Neural crest cell (in vitro differentiated cells): Measurements from ENCODE around the gene OR2J2. TPM values are rescaled to one million over a fixed set of nuclear protein-coding genes. Genes with fewer than 3 reads are reported as not detected.
"Not testable (repeated sequence)": the region's sequence is repeated elsewhere in the genome, so short reads cannot be mapped to it uniquely, and the experiment has no call there.

Source experiments
- DNase-seq: peaks from one replicate; pipeline ENCODE4 v3.0.0; 2021; ENCODE audit warnings: low read depth, mixed read lengths, low spot score
- H3K27ac Mint-ChIP-seq: one replicate; pipeline ENCODE4 v1.8.0; 2021; ENCODE audit warnings: mild to moderate bottlenecking, mixed read lengths; ENCODE audit not compliant: unreplicated experiment
- H3K27me3 Mint-ChIP-seq: 2 replicates; pipeline ENCODE4 v1.8.0; 2021; ENCODE audit warnings: low read depth, mild to moderate bottlenecking, mixed read lengths
- H3K36me3 Mint-ChIP-seq: 2 replicates; pipeline ENCODE4 v1.8.0; 2021; ENCODE audit warnings: low read depth, mild to moderate bottlenecking, mixed read lengths
- H3K4me1 Mint-ChIP-seq: 2 replicates; pipeline ENCODE4 v1.8.0; 2021; ENCODE audit warnings: mixed read lengths
- H3K4me3 Mint-ChIP-seq: one replicate; pipeline ENCODE4 v1.8.0; 2021; ENCODE audit warnings: mild to moderate bottlenecking, mixed read lengths
- H3K9me3 Mint-ChIP-seq: 2 replicates; pipeline ENCODE4 v1.8.0; 2021; ENCODE audit warnings: mixed read lengths
- total RNA-seq: library from RNA; stranded (reverse); gene quantifications from 2 replicates; pipeline ENCODE4 v1.2.1, GENCODE V29; 2021
- TF ChIP-seq, protein P1 (sequence below): fragments of 200-600 bp; sonication (generic); conservative IDR thresholded peaks from 2 replicates; pipeline ENCODE4 v1.5.0; 2021; ENCODE audit warnings: antibody characterized with exemption, mild to moderate bottlenecking

Gene OR2J2
- total RNA-seq, 1 donor from 2014 or later, result not detected

GRCh38 chr6:29171736-29172135, 1.0 kb downstream of the OR2J2 start:
- no peak for DNase-seq
- TF ChIP-seq, protein P1, sequence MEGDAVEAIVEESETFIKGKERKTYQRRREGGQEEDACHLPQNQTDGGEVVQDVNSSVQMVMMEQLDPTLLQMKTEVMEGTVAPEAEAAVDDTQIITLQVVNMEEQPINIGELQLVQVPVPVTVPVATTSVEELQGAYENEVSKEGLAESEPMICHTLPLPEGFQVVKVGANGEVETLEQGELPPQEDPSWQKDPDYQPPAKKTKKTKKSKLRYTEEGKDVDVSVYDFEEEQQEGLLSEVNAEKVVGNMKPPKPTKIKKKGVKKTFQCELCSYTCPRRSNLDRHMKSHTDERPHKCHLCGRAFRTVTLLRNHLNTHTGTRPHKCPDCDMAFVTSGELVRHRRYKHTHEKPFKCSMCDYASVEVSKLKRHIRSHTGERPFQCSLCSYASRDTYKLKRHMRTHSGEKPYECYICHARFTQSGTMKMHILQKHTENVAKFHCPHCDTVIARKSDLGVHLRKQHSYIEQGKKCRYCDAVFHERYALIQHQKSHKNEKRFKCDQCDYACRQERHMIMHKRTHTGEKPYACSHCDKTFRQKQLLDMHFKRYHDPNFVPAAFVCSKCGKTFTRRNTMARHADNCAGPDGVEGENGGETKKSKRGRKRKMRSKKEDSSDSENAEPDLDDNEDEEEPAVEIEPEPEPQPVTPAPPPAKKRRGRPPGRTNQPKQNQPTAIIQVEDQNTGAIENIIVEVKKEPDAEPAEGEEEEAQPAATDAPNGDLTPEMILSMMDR, result no peak
- no peaks in the 10 kb centered on the region for H3K9me3 Mint-ChIP-seq
- no peak overlapping the region for H3K4me3 Mint-ChIP-seq
- H3K36me3 Mint-ChIP-seq, result no peaks in the 10 kb centered on the region
- peaks cover 27% of the 10 kb centered on the region for H3K27me3 Mint-ChIP-seq
- no peaks in the 10 kb centered on the region for H3K4me1 Mint-ChIP-seq
- no peak overlapping the region for H3K27ac Mint-ChIP-seq

GRCh38 chr6:29183594-29183993, 12.9 kb downstream of the OR2J2 start:
- Mint-ChIP-seq H3K27me3 (peaks cover 29% of the 10 kb centered on the region), H3K4me3 (no peak overlapping the region), H3K36me3 (no peaks in the 10 kb centered on the region), H3K4me1 (no peaks in the 10 kb centered on the region), H3K27ac (no peak overlapping the region), H3K9me3 (no peaks in the 10 kb centered on the region)
- TF ChIP-seq, protein P1, result no peak
- DNase-seq, result no peak

DNA sequence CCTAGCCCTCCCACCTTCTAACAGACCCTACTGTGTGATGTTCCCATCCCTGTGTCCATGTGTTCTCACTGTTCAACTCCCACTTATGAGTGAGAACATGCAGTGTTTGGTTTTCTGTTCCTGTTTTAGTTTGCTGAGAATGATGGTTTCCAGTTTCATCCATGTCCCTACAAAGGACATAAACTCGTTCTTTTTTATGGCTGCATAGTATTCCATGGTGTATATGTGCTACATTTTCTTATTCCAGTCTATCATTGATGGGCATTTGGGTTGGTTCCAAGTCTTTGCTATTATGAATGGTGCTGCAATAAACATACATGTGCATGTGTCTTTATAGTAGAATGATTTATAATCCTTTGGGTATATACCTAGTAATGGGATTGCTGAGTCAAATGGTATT, 18.0 kb downstream of the OR2J2 start:
- not testable (repeated sequence) for DNase-seq, H3K4me3 Mint-ChIP-seq, H3K27me3 Mint-ChIP-seq, H3K36me3 Mint-ChIP-seq, H3K9me3 Mint-ChIP-seq, H3K4me1 Mint-ChIP-seq, H3K27ac Mint-ChIP-seq

DNA sequence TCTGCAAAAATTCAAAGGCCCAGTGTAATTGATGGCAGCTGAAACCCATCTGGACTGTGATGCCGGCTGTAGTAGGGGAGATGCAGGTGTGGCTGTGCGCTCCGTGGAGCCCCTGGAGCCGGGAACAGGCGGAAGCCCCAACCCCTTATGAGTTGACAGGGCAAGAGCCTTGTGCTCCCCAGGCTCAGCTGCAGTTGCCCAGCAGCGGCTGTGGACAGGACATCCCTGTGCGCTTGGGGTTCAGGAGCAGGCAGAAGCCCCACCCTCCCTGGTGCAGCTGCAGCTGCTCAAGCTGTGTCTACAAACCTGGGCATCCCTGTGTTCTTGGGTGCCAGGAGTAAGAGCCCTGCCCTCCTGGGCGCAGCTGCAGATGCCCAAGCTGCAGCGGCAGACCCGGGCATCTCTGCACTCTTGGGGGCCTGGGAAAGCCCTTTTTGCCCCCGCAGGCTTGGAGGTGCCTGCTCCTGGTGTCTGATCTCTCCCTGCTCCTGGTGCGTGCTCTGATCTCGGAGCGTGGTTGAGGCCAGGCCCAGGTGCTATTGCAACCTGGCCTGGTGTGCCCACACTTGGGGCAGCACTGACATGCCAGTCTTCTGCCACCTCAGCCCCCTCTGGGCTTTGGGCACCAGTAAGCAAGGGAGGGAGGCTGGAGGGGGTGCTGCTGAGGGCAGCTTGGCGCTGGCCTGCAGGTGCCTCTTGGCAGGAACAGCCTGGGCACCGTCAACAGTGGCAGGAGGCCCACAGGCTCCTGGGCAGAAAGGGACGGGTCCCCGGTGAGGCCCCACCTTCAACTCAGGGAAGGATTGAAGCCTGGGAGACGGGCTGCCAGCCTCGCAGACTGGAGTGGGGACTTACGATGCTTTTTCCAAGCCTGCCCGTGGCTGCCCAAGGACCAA, 30.3 kb downstream of the OR2J2 start:
- peaks cover 2% of the 10 kb centered on the region for H3K9me3 Mint-ChIP-seq
- H3K4me1 Mint-ChIP-seq, result no peaks in the 10 kb centered on the region
- no peaks in the 10 kb centered on the region for H3K36me3 Mint-ChIP-seq
- TF ChIP-seq, protein P1, result no peak
- H3K27me3 Mint-ChIP-seq, result no peaks in the 10 kb centered on the region
- H3K27ac Mint-ChIP-seq, result no peak overlapping the region
- H3K4me3 Mint-ChIP-seq, result no peak overlapping the region
- DNase-seq, result no peak

DNA sequence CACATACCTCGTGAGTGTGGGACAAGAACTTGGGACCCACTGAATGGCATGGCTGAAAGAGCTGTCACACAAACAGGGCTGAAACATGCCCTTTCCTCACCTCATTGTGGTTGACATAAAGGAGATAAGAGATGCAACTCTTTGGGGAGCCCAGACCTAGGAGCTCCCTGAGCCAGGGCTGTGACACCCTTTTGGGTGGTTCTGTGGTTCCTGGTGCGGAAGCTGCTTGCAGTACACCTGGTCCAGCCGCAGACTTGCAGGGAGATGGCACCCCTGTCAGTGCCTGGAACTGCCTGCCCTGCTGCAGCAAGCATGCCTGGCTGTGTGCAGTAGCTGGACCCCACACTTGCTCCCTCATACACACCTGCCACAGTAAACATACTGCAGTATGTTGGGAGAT, 31.3 kb downstream of the OR2J2 start:
- H3K9me3 Mint-ChIP-seq, result peaks cover 2% of the 10 kb centered on the region
- TF ChIP-seq, protein P1, result no peak
- H3K27ac Mint-ChIP-seq, result no peak overlapping the region
- DNase-seq, result no peak
- no peaks in the 10 kb centered on the region for H3K36me3 Mint-ChIP-seq
- H3K4me1 Mint-ChIP-seq, result no peaks in the 10 kb centered on the region
- no peak overlapping the region for H3K4me3 Mint-ChIP-seq
- H3K27me3 Mint-ChIP-seq, result no peaks in the 10 kb centered on the region

DNA sequence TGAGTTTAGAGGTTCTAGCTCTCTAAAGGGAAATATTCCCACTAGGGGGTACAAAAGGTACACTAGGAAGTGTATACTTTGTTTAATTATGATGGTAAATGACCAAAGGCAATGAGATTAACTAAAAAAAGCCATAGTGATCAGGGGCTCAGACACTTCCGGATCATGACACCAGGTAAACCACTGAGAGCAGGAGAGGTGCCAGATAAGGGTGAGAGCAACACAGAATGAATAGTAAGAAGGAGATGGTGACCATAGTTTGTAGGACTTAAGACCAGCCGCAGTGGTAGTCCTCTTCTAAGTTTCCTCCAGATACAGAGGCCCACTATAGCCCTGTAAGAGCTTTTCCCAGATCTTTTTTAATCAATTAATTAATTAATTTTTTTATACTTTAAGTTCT, 40.8 kb downstream of the OR2J2 start:
- no peaks in the 10 kb centered on the region for H3K36me3 Mint-ChIP-seq
- TF ChIP-seq, protein P1, result no peak
- no peak overlapping the region for H3K4me3 Mint-ChIP-seq
- H3K4me1 Mint-ChIP-seq, result no peaks in the 10 kb centered on the region
- no peaks in the 10 kb centered on the region for H3K9me3 Mint-ChIP-seq
- no peak overlapping the region for H3K27ac Mint-ChIP-seq
- peaks cover 7% of the 10 kb centered on the region for H3K27me3 Mint-ChIP-seq
- no peak for DNase-seq
